Measurements from ENCODE around the gene NEU2. TPM values are rescaled to one million over a fixed set of nuclear protein-coding genes. Genes with fewer than 3 reads are reported as not detected.
A peak's percentile ranks its signal among the peaks of the same experiment; 100 is the strongest.

The NEU2 gene
- total RNA-seq, 3 donors from 2014 or later (not counting 1 experiment from before 2014, with no cell fraction given): not detected

- no peak for TF ChIP-seq CTCF (IDR thresholded peaks at IDR 0.05)
- H3K27ac ChIP-seq (ENCODE audit: low read length): peak overlapping the region; percentile 80
- DNase-seq (peak; percentile 16 to 47), ATAC-seq (peak; percentile 12 to 40 (median 23))
- WGBS (ENCODE audit: insufficient coverage): 14% methylated on average over 6 of the region's 6 CpGs
- intact Hi-C loops (cut with micrococcal nuclease): loop anchor here (5.0 kb wide), 1 partner anchor 37 kb away; no protein-coding TSS in a partner anchor
- Mint-ChIP-seq H3K9me3 (no peaks in the 10 kb centered on the region), H3K4me3 (no peak overlapping the region), H3K27ac (no peak overlapping the region), H3K4me1 (peaks cover 36% of the 10 kb centered on the region in 2 donors), H3K36me3 (peaks cover 7% of the 10 kb centered on the region), H3K27me3 (ENCODE audit: low read depth in 2 of 2) (no peaks in the 10 kb centered on the region)
- H3K9me3 ChIP-seq (ENCODE audit: control insufficient read depth, insufficient read depth, low read length): no peaks in the 10 kb centered on the region
- H3K4me3 ChIP-seq (ENCODE audit: low read length): no peak overlapping the region
- H3K27me3 ChIP-seq (ENCODE audit: control insufficient read depth, insufficient read depth, low read length): no peaks in the 10 kb centered on the region
- H3K36me3 ChIP-seq (ENCODE audit: control insufficient read depth, insufficient read depth, low read length): peaks cover 36% of the 10 kb centered on the region
- H3K4me1 ChIP-seq (ENCODE audit: control insufficient read depth, insufficient read depth, low read length): peaks cover 80% of the 10 kb centered on the region
Observed at GRCh38 chr2:233075141-233075965, 42.9 kb downstream of the NEU2 start.

- Mint-ChIP-seq H3K27me3 (ENCODE audit: low read depth in 2 of 2) (no peaks in the 10 kb centered on the region), H3K4me3 (no peak overlapping the region), H3K9me3 (no peaks in the 10 kb centered on the region), H3K36me3 (peaks cover 7% of the 10 kb centered on the region), H3K4me1 (peaks cover 36 to 39% of the 10 kb centered on the region in 2 donors), H3K27ac (no peak overlapping the region)
- DNase-seq: peak; percentile 27 to 77
- Histone ChIP-seq H3K4me3 (ENCODE audit: low read length) (peak overlapping the region; percentile 15), H3K4me1 (ENCODE audit: control insufficient read depth, insufficient read depth, low read length) (peaks cover 80% of the 10 kb centered on the region), H3K27ac (ENCODE audit: low read length) (peak overlapping the region; percentile 80), H3K36me3 (ENCODE audit: control insufficient read depth, insufficient read depth, low read length) (peaks cover 42% of the 10 kb centered on the region), H3K27me3 (ENCODE audit: control insufficient read depth, insufficient read depth, low read length) (no peaks in the 10 kb centered on the region), H3K9me3 (ENCODE audit: control insufficient read depth, insufficient read depth, low read length) (no peaks in the 10 kb centered on the region)
- no peak for TF ChIP-seq CTCF (IDR thresholded peaks at IDR 0.05)
- ATAC-seq: peak; percentile 44 to 67 (median 55)
- WGBS (ENCODE audit: insufficient coverage): 0% methylated on average over 2 of the region's 2 CpGs
- intact Hi-C loops (cut with micrococcal nuclease): loop anchor here (2.0 to 5.0 kb wide), 2 partner anchors 15 to 36 kb away; partner anchors contain the start of gene INPP5D
Observed at GRCh38 chr2:233075966-233076339, 43.5 kb downstream of the NEU2 start.

GRCh38 chr2:233076749-233077148 is 44.3 kb downstream of the NEU2 start:
- WGBS (ENCODE audit: insufficient coverage): 0% methylated on average over 2 of the region's 3 CpGs
- Mint-ChIP-seq H3K36me3 (peaks cover 3% of the 10 kb centered on the region), H3K9me3 (no peaks in the 10 kb centered on the region), H3K27me3 (ENCODE audit: low read depth in 2 of 2) (no peaks in the 10 kb centered on the region), H3K4me1 (peaks cover 40 to 44% of the 10 kb centered on the region in 2 donors), H3K4me3 (no peak overlapping the region), H3K27ac (no peak overlapping the region)
- Histone ChIP-seq H3K4me1 (ENCODE audit: control insufficient read depth, insufficient read depth, low read length) (peaks cover 86% of the 10 kb centered on the region), H3K27me3 (ENCODE audit: control insufficient read depth, insufficient read depth, low read length) (no peaks in the 10 kb centered on the region), H3K27ac (ENCODE audit: low read length) (peak overlapping the region; percentile 80), H3K9me3 (ENCODE audit: control insufficient read depth, insufficient read depth, low read length) (no peaks in the 10 kb centered on the region), H3K4me3 (ENCODE audit: low read length) (peak overlapping the region; percentile 15), H3K36me3 (ENCODE audit: control insufficient read depth, insufficient read depth, low read length) (peaks cover 48% of the 10 kb centered on the region)
- ATAC-seq (peak; percentile 51 to 59 (median 51)), DNase-seq (peak; percentile 15 to 75)
- TF ChIP-seq CTCF (IDR thresholded peaks at IDR 0.05): no peak
- intact Hi-C loops (cut with micrococcal nuclease): loop anchor here (2.0 to 5.0 kb wide), 2 partner anchors 16 to 36 kb away; partner anchors contain the start of gene INPP5D
